OCI-LY7 (cell line): ENCODE measurements around the gene EFCAB10. TPM values are rescaled to one million over a fixed set of nuclear protein-coding genes. Genes with fewer than 3 reads are reported as not detected.

Experiments
- BruUV-seq: library from RNA; stranded (reverse); fragments of 400-500 nt; replicated peaks from 2 replicates; lab custom pipeline; 2021; lab: Mats Ljungman, UMichigan
- CTCF ChIA-PET: fragments of 300-600 bp; sonication (Branson Sonifier 250); formaldehyde crosslinking; loops from one replicate; lab custom pipeline; 2022; ENCODE audit warnings: antibody characterized with exemption; ENCODE audit not compliant: unreplicated experiment; lab: Charles Lee
- POLR2A ChIA-PET: fragments of 300-600 bp; sonication (Branson Sonifier 250); formaldehyde crosslinking; loops from one replicate; lab custom pipeline; 2022; ENCODE audit warnings: antibody characterized with exemption; lab: Charles Lee
- DNase-seq: peaks from one replicate; pipeline ENCODE4 v3.0.0-alpha.2; 2015; ENCODE audit warnings: low spot score
- H2AFZ ChIP-seq: fragments of 200-600 bp; sonication (generic), shearing (Covaris generic); 2 replicates; pipeline ENCODE4 v1.6.1; 2014; ENCODE audit warnings: mild to moderate bottlenecking, antibody characterized with exemption, low read length, moderate library complexity
- H3K27ac ChIP-seq: fragments of 200-600 bp; sonication (generic); 2 replicates; pipeline ENCODE4 v1.5.1; 2014; ENCODE audit warnings: mixed run types, low read depth, mild to moderate bottlenecking, moderate library complexity, low read length, inconsistent platforms; ENCODE audit not compliant: poor library complexity, severe bottlenecking
- H3K36me3 ChIP-seq: fragments of 200-600 bp; sonication (generic); 2 replicates; pipeline ENCODE4 v1.6.1; 2014; ENCODE audit warnings: mild to moderate bottlenecking, antibody characterized with exemption, low read length, moderate library complexity, mixed read lengths; ENCODE audit not compliant: insufficient read depth
- H3K4me1 ChIP-seq: fragments of 200-600 bp; sonication (generic); 2 replicates; pipeline ENCODE4 v1.5.1; 2014; ENCODE audit warnings: mild to moderate bottlenecking, low read length; ENCODE audit not compliant: insufficient read depth, poor library complexity, severe bottlenecking
- H3K4me2 ChIP-seq: fragments of 200-600 bp; sonication (generic); 2 replicates; pipeline ENCODE4 v1.6.1; 2014; ENCODE audit warnings: mild to moderate bottlenecking, low read length
- H3K4me3 ChIP-seq: fragments of 200-600 bp; sonication (generic); 2 replicates; pipeline ENCODE4 v1.5.1; 2014; ENCODE audit warnings: mild to moderate bottlenecking, low read depth, low read length; ENCODE audit not compliant: poor library complexity, severe bottlenecking
- H3K79me2 ChIP-seq: fragments of 200-600 bp; sonication (generic); 2 replicates; pipeline ENCODE4 v1.6.1; 2016; ENCODE audit warnings: low read depth, mild to moderate bottlenecking, low read length, moderate library complexity, mixed read lengths; ENCODE audit not compliant: insufficient read depth
- H3K9me2 ChIP-seq: fragments of 200-600 bp; sonication (generic); 2 replicates; pipeline ENCODE4 v1.6.1; 2016; ENCODE audit warnings: mild to moderate bottlenecking, low read length, mixed read lengths; ENCODE audit not compliant: insufficient read depth
- H3K9me3 ChIP-seq: fragments of 200-600 bp; sonication (generic); 2 replicates; pipeline ENCODE4 v1.6.1; 2014; ENCODE audit warnings: mild to moderate bottlenecking, mixed run types, low read length, mixed read lengths
- H4K20me1 ChIP-seq: fragments of 200-600 bp; sonication (generic); 2 replicates; pipeline ENCODE4 v1.6.1; 2014; ENCODE audit warnings: mild to moderate bottlenecking, antibody characterized with exemption, low read length, moderate library complexity, mixed read lengths; ENCODE audit not compliant: insufficient read depth
- EZH2phosphoT487 ChIP-seq: fragments of 200-600 bp; sonication (generic); IDR thresholded peaks from 2 replicates; pipeline ENCODE4 v1.6.1; 2018; ENCODE audit warnings: low read depth, borderline replicate concordance, mild to moderate bottlenecking, mixed run types, antibody characterized with exemption, low read length, moderate library complexity, mixed read lengths
- intact Hi-C: fragments of 100-400 bp; cut with micrococcal nuclease; formaldehyde crosslinking; loops from one replicate; pipeline ENCODE4 v1.10.0; 2022; ENCODE audit not compliant: unreplicated experiment
- total RNA-seq, 2 experiments: library from RNA; depleted of rRNA in 1 of 2; stranded (reverse); fragments of >200 nt in 1 of 2; shearing (Covaris generic) in 1 of 2; gene quantifications; 2 replicates each; pipeline ENCODE4 v1.2.3, GENCODE V29; 2014 to 2022
- TF ChIP-seq, protein P1 (sequence below): fragments of 200-600 bp; sonication (generic); conservative IDR thresholded peaks from 2 replicates; pipeline ENCODE4 v1.5.1; 2014; ENCODE audit warnings: mild to moderate bottlenecking, antibody characterized with exemption, low read length, moderate library complexity, mixed read lengths

Gene EFCAB10
- total RNA-seq, 2 experiments from 2014 or later: not detected

DNA sequence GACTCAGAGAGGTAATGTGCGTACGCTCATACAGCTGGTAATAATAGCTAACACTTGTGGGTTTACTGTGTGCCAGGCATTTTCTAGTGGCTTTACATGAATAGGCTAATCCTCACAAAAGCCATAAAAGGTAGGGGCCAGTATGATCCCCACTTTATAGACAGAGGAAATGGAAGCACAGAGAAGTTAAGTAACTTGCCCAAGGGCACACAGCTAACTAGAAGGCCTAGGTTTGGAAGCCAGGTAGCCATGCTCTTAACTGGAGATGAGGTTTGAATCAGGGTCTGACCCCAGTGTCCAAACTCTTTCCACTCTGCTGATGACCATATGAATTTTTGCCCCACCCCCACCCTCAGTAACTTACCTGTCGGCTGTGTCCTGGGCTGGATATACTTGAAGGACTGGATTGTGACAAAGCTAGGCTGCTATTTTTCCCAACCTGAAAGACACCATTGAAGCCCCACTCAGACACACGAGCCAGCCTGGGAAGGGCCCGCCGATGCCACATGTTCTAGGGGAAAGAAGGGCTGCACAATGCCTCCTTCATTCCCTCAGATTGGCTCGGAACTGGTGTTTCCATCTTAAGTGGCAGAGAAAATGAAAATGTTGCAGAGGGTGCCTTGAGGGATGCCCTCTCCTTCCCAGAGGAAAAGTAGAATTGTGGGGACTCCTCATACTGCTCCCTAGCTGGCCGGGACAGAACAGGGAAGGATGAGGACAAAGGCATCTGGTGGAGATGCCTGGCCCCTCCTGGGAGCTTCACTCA is 29.1 kb upstream of the EFCAB10 start:
- TF ChIP-seq EZH2phosphoT487: no peak
- TF ChIP-seq, protein P1, sequence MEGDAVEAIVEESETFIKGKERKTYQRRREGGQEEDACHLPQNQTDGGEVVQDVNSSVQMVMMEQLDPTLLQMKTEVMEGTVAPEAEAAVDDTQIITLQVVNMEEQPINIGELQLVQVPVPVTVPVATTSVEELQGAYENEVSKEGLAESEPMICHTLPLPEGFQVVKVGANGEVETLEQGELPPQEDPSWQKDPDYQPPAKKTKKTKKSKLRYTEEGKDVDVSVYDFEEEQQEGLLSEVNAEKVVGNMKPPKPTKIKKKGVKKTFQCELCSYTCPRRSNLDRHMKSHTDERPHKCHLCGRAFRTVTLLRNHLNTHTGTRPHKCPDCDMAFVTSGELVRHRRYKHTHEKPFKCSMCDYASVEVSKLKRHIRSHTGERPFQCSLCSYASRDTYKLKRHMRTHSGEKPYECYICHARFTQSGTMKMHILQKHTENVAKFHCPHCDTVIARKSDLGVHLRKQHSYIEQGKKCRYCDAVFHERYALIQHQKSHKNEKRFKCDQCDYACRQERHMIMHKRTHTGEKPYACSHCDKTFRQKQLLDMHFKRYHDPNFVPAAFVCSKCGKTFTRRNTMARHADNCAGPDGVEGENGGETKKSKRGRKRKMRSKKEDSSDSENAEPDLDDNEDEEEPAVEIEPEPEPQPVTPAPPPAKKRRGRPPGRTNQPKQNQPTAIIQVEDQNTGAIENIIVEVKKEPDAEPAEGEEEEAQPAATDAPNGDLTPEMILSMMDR: no peak
- no peaks in the 10 kb centered on the region for H3K79me2 ChIP-seq
- ChIA-PET CTCF (no interaction called here), POLR2A (interaction anchor here (0.6 kb wide), 2 partner anchors 13 to 432 kb away, joined by 3 to 5 read pairs; no protein-coding TSS in a partner anchor)
- no peak overlapping the region for H3K4me3 ChIP-seq
- no peaks in the 10 kb centered on the region for H3K9me3 ChIP-seq
- H3K9me2 ChIP-seq: no peaks in the 10 kb centered on the region
- H3K4me2 ChIP-seq: no peak overlapping the region
- no peaks in the 10 kb centered on the region for H3K36me3 ChIP-seq
- no peak for DNase-seq
- intact Hi-C loops: no loop called here
- no peaks in the 10 kb centered on the region for H4K20me1 ChIP-seq
- no peaks in the 10 kb centered on the region for H3K4me1 ChIP-seq
- H2AFZ ChIP-seq: no peak overlapping the region
- H3K27ac ChIP-seq: no peak overlapping the region
- BruUV-seq: no TSS peak

DNA sequence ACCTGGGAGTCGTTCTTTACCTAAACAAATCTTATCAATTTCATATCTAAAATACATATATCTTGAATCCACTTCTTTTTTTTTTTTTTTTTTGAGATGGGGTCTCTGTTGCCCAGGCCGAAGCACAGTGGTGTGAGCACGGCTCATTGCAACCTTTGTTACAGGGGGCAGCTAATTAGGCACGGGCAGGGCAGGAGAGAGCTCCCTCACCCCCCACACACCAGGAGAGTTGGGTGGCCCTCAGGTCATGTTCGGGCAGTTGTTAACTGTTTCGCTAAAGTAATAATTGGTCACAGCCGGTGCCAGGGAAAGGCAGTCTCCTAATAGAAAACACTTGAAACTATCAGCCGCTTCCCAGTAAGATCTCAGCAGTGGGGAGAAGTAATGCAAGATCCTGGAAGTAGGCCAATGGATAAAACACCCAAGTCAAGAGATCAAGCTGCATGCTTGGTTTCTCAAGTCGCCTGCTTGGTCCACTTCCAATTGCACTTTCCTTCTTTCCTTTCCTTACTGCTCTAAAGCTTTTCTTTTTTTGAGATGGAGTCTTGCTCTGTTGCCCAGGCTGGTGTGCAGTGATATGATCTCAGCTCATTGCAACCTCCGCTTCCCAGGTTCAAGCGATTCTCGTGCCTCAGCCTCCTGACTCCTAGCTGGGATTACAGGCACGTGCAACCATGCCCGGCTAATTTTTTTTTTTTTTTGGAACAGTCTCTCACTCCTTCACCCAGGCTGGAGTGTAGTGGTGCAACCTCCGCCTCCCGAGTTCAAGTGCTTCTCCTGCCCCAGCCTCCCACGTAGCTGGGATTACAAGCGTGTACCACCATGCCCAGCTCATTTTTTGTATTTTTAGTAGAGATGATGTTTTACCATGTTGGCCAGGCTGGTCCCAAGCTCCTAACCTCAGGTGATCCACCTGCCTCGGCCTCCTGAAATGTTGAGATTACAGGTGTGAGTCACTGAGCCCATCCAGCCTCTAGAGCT is 21.3 kb upstream of the EFCAB10 start:
- H3K9me3 ChIP-seq: no peaks in the 10 kb centered on the region
- CTCF ChIA-PET: no interaction called here
- H3K79me2 ChIP-seq: no peaks in the 10 kb centered on the region
- BruUV-seq: no TSS peak
- H3K4me1 ChIP-seq: no peaks in the 10 kb centered on the region
- H4K20me1 ChIP-seq: no peaks in the 10 kb centered on the region
- H3K4me2 ChIP-seq: no peak overlapping the region
- no peak overlapping the region for H2AFZ ChIP-seq
- no peaks in the 10 kb centered on the region for H3K36me3 ChIP-seq
- no peak for TF ChIP-seq EZH2phosphoT487
- TF ChIP-seq, protein P1: no peak
- POLR2A ChIA-PET: interaction anchor here (0.5 to 0.7 kb wide), 2 partner anchors 33 to 230 kb away, joined by 3 to 4 read pairs; no protein-coding TSS in a partner anchor
- no peak for DNase-seq
- no peak overlapping the region for H3K4me3 ChIP-seq
- H3K27ac ChIP-seq: no peak overlapping the region
- intact Hi-C loops: no loop called here
- no peaks in the 10 kb centered on the region for H3K9me2 ChIP-seq
